SH-SY5Y (cell line): ENCODE data around the gene C9orf85.

Source experiments
- GATA2 ChIP-seq: IDR thresholded peaks from 2 replicates; pipeline ENCODE4 v1.6.1; 2011; ENCODE audit warnings: mild to moderate bottlenecking, low read depth, low read length
- GATA3 ChIP-seq: IDR thresholded peaks from 2 replicates; pipeline ENCODE4 v1.6.1; 2011; ENCODE audit warnings: low read depth, mild to moderate bottlenecking, low read length, moderate library complexity

DNA sequence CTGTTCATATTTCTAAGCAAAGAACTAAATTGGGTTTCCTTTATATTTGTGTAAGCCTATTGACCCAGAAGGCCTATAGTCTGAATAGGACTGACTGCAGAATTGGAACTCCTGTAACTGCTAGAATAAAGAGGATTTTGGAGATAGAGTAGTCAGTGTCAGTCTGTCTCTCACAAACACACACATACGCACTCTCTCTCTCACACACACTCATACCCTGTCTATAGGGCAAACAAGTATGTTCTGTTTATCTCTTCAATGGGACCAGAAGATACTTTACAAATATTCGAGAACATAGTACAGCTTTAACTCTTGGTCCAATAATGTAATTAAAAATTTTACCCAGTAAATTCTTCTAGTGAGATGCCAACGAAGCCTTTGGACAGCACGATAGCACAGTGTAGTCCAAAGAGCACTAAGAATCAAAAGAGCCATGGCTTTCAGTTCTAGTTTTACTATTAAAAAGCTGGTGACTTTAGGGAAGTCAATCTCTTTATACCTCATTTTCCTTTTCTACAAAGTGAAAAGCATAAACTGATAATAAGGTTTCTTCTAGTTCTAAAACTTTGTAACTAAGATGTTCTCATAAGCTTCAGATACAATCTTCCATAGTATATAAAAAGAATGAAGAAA, 19.8 kb upstream of the C9orf85 start:
- TF ChIP-seq GATA2: no peak
- TF ChIP-seq GATA3: no peak
